GF-D8 (cell line): ENCODE results near the gene NLRC5.

Experiments used
- DNase-seq: peaks from one replicate; lab custom pipeline; 2025; lab: John Stamatoyannopoulos, UW

The NLRC5 gene

GRCh38 chr16:57024894-57025680 lies 35.7 kb downstream of the NLRC5 start:
- no peak for DNase-seq

- DNase-seq = no peak
These were observed 36.8 kb downstream of the NLRC5 start for GRCh38 chr16:57025941-57026777.

- DNase-seq = no peak
These were observed 37.4 kb downstream of the NLRC5 start for GRCh38 chr16:57026778-57027062.

- DNase-seq = no peak
These were observed 37.7 kb downstream of the NLRC5 start for GRCh38 chr16:57027067-57027466.

GRCh38 chr16:57028086-57028485 lies 38.7 kb downstream of the NLRC5 start:
- DNase-seq = no peak

- no peak for DNase-seq
These were observed 40.1 kb downstream of the NLRC5 start for GRCh38 chr16:57029161-57030160.

GRCh38 chr16:57030346-57030902 lies 41.1 kb downstream of the NLRC5 start:
- no peak for DNase-seq

GRCh38 chr16:57031156-57031555 lies 41.8 kb downstream of the NLRC5 start:
- no peak for DNase-seq

- no peak for DNase-seq
These were observed 43.0 kb downstream of the NLRC5 start for GRCh38 chr16:57032346-57032745.

GRCh38 chr16:57032931-57033330 lies 43.6 kb downstream of the NLRC5 start:
- no peak for DNase-seq

GRCh38 chr16:57036315-57036714 lies 47.0 kb downstream of the NLRC5 start:
- DNase-seq = no peak

GRCh38 chr16:57036945-57037344 lies 47.6 kb downstream of the NLRC5 start:
- DNase-seq = no peak

GRCh38 chr16:57038166-57038565 lies 48.8 kb downstream of the NLRC5 start:
- no peak for DNase-seq

- peak; percentile 97 for DNase-seq
These were observed 49.9 kb downstream of the NLRC5 start for GRCh38 chr16:57039148-57039812.

GRCh38 chr16:57041182-57042156 lies 52.1 kb downstream of the NLRC5 start:
- DNase-seq = peak; percentile 35

- DNase-seq = peak; percentile 93
These were observed 53.1 kb downstream of the NLRC5 start for GRCh38 chr16:57042157-57043111.

GRCh38 chr16:57043248-57043647 lies 53.9 kb downstream of the NLRC5 start:
- no peak for DNase-seq

- no peak for DNase-seq
These were observed 55.8 kb downstream of the NLRC5 start for GRCh38 chr16:57044931-57045693.
